Osteoblast (primary cell): ENCODE data around the gene ETS2. TPM values are rescaled to one million over a fixed set of nuclear protein-coding genes. Genes with fewer than 3 reads are reported as not detected.
A peak's percentile ranks its signal among the peaks of the same experiment; 100 is the strongest.

ENCODE experiments used
- DNase-seq: peaks from one replicate; pipeline ENCODE4 v3.0.0; 2011; ENCODE audit warnings: low spot score, mixed read lengths; ENCODE audit not compliant: insufficient read length; ENCODE audit errors: missing footprints
- H2AFZ ChIP-seq: 2 replicates; pipeline ENCODE4 v1.6.0; 2011; ENCODE audit warnings: mild to moderate bottlenecking, low read length
- H3K27ac ChIP-seq: 2 replicates; pipeline ENCODE4 v1.5.1; 2011; ENCODE audit warnings: mild to moderate bottlenecking, low read depth, low read length, moderate library complexity
- H3K27me3 ChIP-seq: 2 replicates; pipeline ENCODE4 v1.6.0; 2012; ENCODE audit warnings: mild to moderate bottlenecking, control low read depth, inconsistent platforms, low read length, moderate library complexity; ENCODE audit not compliant: insufficient read depth
- H3K36me3 ChIP-seq: 2 replicates; pipeline ENCODE4 v1.5.1; 2011; ENCODE audit warnings: mild to moderate bottlenecking, low read length, control low read depth, moderate library complexity; ENCODE audit not compliant: insufficient read depth
- H3K4me1 ChIP-seq: 2 replicates; pipeline ENCODE4 v1.5.1; 2011; ENCODE audit warnings: mild to moderate bottlenecking, low read length, control low read depth, moderate library complexity; ENCODE audit not compliant: insufficient read depth
- H3K4me2 ChIP-seq: 2 replicates; pipeline ENCODE4 v1.6.0; 2011; ENCODE audit warnings: mild to moderate bottlenecking, low read length; ENCODE audit not compliant: insufficient read depth
- H3K4me3 ChIP-seq: fragments of 200-600 bp; sonication (generic); 3 replicates; pipeline ENCODE4 v1.5.1; 2012; ENCODE audit warnings: mild to moderate bottlenecking, low read length, inconsistent platforms; ENCODE audit not compliant: insufficient read depth
- H3K79me2 ChIP-seq: 2 replicates; pipeline ENCODE4 v1.6.0; 2012; ENCODE audit warnings: mild to moderate bottlenecking, low read length, control low read depth, inconsistent platforms; ENCODE audit not compliant: insufficient read depth
- H3K9me3 ChIP-seq: 2 replicates; pipeline ENCODE4 v1.5.1; 2011; ENCODE audit warnings: low read depth, low read length, control low read depth
- H4K20me1 ChIP-seq: 2 replicates; pipeline ENCODE4 v1.6.0; 2012; ENCODE audit warnings: mild to moderate bottlenecking, low read length, control low read depth; ENCODE audit not compliant: insufficient read depth
- CTCF ChIP-seq: IDR thresholded peaks from 2 replicates; pipeline ENCODE4 v1.5.1; 2011; ENCODE audit warnings: mild to moderate bottlenecking, low read depth, low read length, moderate library complexity; ENCODE audit errors: extremely low read depth
- total RNA-seq: library from RNA; depleted of rRNA; stranded (reverse); fragments of >200 nt; gene quantifications from 2 replicates; pipeline ENCODE4 v1.2.3, GENCODE V29; 2012

Gene ETS2
- total RNA-seq, 1 donor: 4.0 TPM

DNA sequence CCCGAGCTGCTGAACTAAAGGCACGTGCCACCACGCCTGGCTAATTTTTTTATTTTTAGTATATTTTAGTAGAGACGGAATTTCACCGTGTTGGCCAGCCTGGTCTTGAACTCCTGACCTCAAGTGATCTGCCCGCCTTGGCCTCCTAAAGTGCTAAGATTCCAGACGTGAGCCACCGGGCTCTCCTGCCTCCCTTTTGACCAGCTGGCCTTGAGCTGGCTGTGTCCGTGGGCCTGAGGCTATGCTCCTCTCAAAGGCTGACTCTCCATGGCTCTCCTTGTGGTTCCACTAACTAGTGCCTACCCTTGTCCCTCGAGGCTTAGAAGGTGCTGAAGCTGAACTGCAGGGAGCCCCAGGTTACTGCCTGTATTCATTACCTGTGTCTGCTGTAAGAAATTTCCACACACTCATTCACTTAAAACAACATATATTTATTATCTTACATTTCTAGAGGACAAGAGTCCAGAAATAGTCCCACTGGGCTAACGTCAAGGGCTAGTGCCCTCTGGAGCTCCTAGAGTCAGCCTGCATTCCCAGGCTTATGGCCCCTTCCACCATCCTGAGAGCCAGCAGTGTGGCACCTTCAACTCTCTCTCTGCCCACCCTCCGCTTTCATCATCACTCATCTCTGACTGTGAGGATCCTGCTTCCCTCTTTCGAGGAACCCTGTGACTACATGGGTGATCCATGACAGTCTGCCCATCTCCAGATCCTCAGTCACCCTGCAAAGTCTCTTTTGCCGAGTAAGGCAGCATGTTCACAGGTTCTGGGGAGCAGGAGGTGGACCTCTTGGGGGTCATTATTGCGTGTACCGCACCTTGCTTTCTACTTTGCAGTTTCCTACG lies 34.9 kb downstream of the ETS2 start:
- Histone ChIP-seq H3K27me3 (no peaks in the 10 kb centered on the region), H3K4me1 (peaks cover 38% of the 10 kb centered on the region), H3K27ac (peak overlapping the region; percentile 98), H3K9me3 (no peaks in the 10 kb centered on the region), H4K20me1 (no peaks in the 10 kb centered on the region), H3K4me2 (no peak overlapping the region), H2AFZ (no peak overlapping the region), H3K36me3 (no peaks in the 10 kb centered on the region), H3K79me2 (no peaks in the 10 kb centered on the region), H3K4me3 (no peak overlapping the region)
- DNase-seq: no peak
- no peak for TF ChIP-seq CTCF

GRCh38 chr21:38841472-38841871 lies 35.7 kb downstream of the ETS2 start:
- H3K4me3 ChIP-seq: no peak overlapping the region
- no peak for DNase-seq

DNA sequence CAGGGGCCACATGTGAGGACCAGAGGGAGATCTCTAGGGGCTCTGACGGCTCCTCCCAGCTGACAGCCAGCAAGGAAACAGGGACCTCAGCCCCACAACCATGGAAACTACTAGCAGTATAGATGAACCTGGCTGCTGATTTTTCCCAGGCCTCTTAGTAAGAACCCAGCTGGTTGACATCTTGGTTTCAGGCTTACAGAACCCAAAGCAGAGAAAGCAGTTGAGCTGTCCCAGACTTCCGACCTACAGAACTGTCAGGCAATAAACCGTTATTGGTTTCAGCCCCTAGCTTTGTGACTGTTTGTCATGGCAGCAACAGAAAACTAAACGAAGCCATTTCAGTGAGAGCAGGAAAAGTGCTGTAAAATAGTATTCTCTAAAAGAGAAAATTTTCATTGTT lies 36.4 kb downstream of the ETS2 start:
- H3K9me3 ChIP-seq: no peaks in the 10 kb centered on the region
- H3K27me3 ChIP-seq: no peaks in the 10 kb centered on the region
- no peak overlapping the region for H3K4me2 ChIP-seq
- H3K79me2 ChIP-seq: no peaks in the 10 kb centered on the region
- H3K4me1 ChIP-seq: peaks cover 38% of the 10 kb centered on the region
- TF ChIP-seq CTCF: no peak
- no peak for DNase-seq
- no peak overlapping the region for H3K4me3 ChIP-seq
- H3K36me3 ChIP-seq: no peaks in the 10 kb centered on the region
- no peaks in the 10 kb centered on the region for H4K20me1 ChIP-seq
- H3K27ac ChIP-seq: no peak overlapping the region
- no peak overlapping the region for H2AFZ ChIP-seq

More at GRCh38 chr21:38841472-38841871, 35.7 kb downstream of the ETS2 start:
- Histone ChIP-seq H3K36me3 (no peaks in the 10 kb centered on the region), H3K9me3 (no peaks in the 10 kb centered on the region), H2AFZ (no peak overlapping the region), H4K20me1 (no peaks in the 10 kb centered on the region), H3K27ac (no peak overlapping the region), H3K79me2 (no peaks in the 10 kb centered on the region), H3K4me1 (peaks cover 38% of the 10 kb centered on the region), H3K4me2 (no peak overlapping the region), H3K27me3 (no peaks in the 10 kb centered on the region)
- TF ChIP-seq CTCF: no peak

GRCh38 chr21:38843379-38843778 lies 37.6 kb downstream of the ETS2 start:
- no peak overlapping the region for H3K4me3 ChIP-seq
- H3K79me2 ChIP-seq: no peaks in the 10 kb centered on the region
- H3K27ac ChIP-seq: peak overlapping the region; percentile 79
- H3K4me1 ChIP-seq: peaks cover 42% of the 10 kb centered on the region
- H3K27me3 ChIP-seq: no peaks in the 10 kb centered on the region
- no peaks in the 10 kb centered on the region for H4K20me1 ChIP-seq
- no peak for TF ChIP-seq CTCF
- no peaks in the 10 kb centered on the region for H3K9me3 ChIP-seq
- peak overlapping the region; percentile 59 for H3K4me2 ChIP-seq
- no peak for DNase-seq
- no peaks in the 10 kb centered on the region for H3K36me3 ChIP-seq
- peak overlapping the region; percentile 20 for H2AFZ ChIP-seq
